Body of pancreas (tissue), 4 donors: Measurements from ENCODE around the gene ANKRD28. TPM values are rescaled to one million over a fixed set of nuclear protein-coding genes. Genes with fewer than 3 reads are reported as not detected.

Experiments
- ATAC-seq: fragments of 150-250 bp; one replicate; pipeline ENCODE4 v1.9.1; 2016
- DNase-seq, 4 donors: peaks; one replicate each; pipeline ENCODE4 v3.0.0-alpha.2; 2019
- H3K27ac ChIP-seq, 4 donors: fragments of 200-600 bp; sonication (generic); 1 replicate in 3 of 4; 2 replicates in 1 of 4; pipeline versions ENCODE4 v1.5.1 to v1.6.1; 2016 to 2019; ENCODE audit warnings: mild to moderate bottlenecking in 1 of 4, mixed read lengths in 1 of 4, moderate library complexity in 1 of 4
- H3K27me3 ChIP-seq, 2 donors: fragments of 200-600 bp; sonication (generic); one replicate each; pipeline ENCODE4 v1.6.0; 2016; ENCODE audit warnings: mild to moderate bottlenecking in 1 of 2
- H3K36me3 ChIP-seq, 2 donors: fragments of 200-600 bp; sonication (generic); replicated peaks in 1 of 2; 2 replicates each; pipeline ENCODE4 v1.5.1; 2016; ENCODE audit warnings: low read depth in 2 of 2; ENCODE audit not compliant: insufficient read depth in 1 of 2
- H3K4me1 ChIP-seq: fragments of 200-600 bp; sonication (generic); one replicate; pipeline ENCODE4 v1.6.0; 2016
- H3K4me3 ChIP-seq, 2 donors: fragments of 200-600 bp; sonication (generic); 1 replicate in 1 of 2; 2 replicates in 1 of 2; pipeline ENCODE4 v1.5.1; 2016 to 2019
- H3K9me3 ChIP-seq, 3 donors: fragments of 200-600 bp; sonication (generic); 1 replicate in 2 of 3; 2 replicates in 1 of 3; pipeline ENCODE4 v1.5.1; 2016
- POLR2A ChIP-seq, 3 donors: fragments of 450-650 bp; IDR thresholded peaks; one replicate each; pipeline ENCODE4 v1.6.1; 2016; ENCODE audit warnings: antibody characterized with exemption in 3 of 3, mild to moderate bottlenecking in 2 of 3
- WGBS, 2 donors: methylation state at CpG; one replicate each; pipeline ENCODE4 v1.1.5; 2017; 5-methylcytosine and 5-hydroxymethylcytosine counted together
- intact Hi-C: fragments of 100-400 bp; cut with DNase I; formaldehyde crosslinking; loops from one replicate; pipeline ENCODE4 v1.15.1; 2023
- total RNA-seq, 2 donors: library from RNA; depleted of rRNA; stranded (reverse); fragments of >200 nt; gene quantifications; one replicate each; pipeline ENCODE4 v1.1.0, GENCODE V29; 2016
- TF ChIP-seq, protein P1 (sequence below), 7 experiments: fragments of 450-650 bp in 4 of 7; fragments of 200-600 bp in 3 of 7; sonication (generic) in 3 of 7; IDR thresholded peaks; one replicate each; pipeline ENCODE4 v1.5.1; 2016 to 2019; ENCODE audit warnings: antibody characterized with exemption in 7 of 7

The ANKRD28 gene
- total RNA-seq, 2 donors from 2014 or later = 26.7 to 37.1 TPM

DNA sequence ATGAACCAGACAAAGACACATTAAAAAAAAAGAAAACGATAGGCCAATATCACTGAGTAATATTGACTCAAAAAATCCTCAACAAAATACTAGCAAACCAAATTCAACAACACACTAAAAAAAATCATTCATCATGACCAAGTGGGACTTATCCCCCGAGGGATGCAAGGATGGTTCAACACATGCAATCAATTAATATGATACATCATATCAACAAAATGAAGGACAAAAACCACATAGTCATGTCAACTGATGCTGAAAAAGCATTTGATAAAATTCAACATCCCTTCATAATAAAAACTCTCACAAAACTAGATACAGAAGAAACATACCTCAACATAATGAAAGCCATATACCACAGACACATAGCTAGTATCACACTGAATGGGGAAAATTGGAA lies 41.8 kb upstream of the ANKRD28 start:
- 93 to 100% methylated on average over 2 of the region's 2 CpGs for WGBS, 2 donors
- no peak for ATAC-seq

DNA sequence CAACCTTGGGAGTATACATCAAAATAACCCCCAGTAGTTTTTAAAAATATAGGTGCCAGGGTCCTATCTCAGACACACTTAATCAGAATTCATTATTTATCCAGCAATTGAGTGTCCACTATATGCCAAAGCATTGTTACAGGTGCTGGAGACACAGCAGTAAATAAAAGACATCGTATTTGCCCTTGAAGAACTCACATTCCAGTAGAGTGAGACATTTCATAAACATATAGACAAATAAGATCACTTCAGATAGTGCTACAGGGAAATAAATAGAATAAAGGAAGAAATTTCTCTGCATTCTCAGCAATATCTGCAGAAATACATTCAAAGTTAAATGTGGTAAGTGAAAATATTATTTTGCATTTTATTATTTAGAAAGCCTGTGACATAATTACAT lies 34.1 kb upstream of the ANKRD28 start:
- H3K27ac ChIP-seq = no peak overlapping the region
- no peak for ATAC-seq
- DNase-seq = no peak
- no peaks in the 10 kb centered on the region for H3K36me3 ChIP-seq
- 29% methylated on average over 1 of the region's 1 CpG for WGBS, 2 donors
- intact Hi-C loops = no loop called here
- TF ChIP-seq POLR2A (IDR thresholded peaks at IDR 0.05) = no peak
- TF ChIP-seq, protein P1, sequence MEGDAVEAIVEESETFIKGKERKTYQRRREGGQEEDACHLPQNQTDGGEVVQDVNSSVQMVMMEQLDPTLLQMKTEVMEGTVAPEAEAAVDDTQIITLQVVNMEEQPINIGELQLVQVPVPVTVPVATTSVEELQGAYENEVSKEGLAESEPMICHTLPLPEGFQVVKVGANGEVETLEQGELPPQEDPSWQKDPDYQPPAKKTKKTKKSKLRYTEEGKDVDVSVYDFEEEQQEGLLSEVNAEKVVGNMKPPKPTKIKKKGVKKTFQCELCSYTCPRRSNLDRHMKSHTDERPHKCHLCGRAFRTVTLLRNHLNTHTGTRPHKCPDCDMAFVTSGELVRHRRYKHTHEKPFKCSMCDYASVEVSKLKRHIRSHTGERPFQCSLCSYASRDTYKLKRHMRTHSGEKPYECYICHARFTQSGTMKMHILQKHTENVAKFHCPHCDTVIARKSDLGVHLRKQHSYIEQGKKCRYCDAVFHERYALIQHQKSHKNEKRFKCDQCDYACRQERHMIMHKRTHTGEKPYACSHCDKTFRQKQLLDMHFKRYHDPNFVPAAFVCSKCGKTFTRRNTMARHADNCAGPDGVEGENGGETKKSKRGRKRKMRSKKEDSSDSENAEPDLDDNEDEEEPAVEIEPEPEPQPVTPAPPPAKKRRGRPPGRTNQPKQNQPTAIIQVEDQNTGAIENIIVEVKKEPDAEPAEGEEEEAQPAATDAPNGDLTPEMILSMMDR (IDR thresholded peaks at IDR 0.05) = no peak
- H3K4me3 ChIP-seq = no peak overlapping the region
- no peaks in the 10 kb centered on the region for H3K9me3 ChIP-seq
- H3K27me3 ChIP-seq = no peaks in the 10 kb centered on the region
- H3K4me1 ChIP-seq = peaks cover 31% of the 10 kb centered on the region

More for the DNA sequence above, 41.8 kb upstream of the ANKRD28 start:
- Histone ChIP-seq H3K9me3 (no peaks in the 10 kb centered on the region), H3K36me3 (no peaks in the 10 kb centered on the region), H3K27me3 (no peaks in the 10 kb centered on the region), H3K4me3 (no peak overlapping the region), H3K4me1 (no peaks in the 10 kb centered on the region), H3K27ac (no peak overlapping the region)
- TF ChIP-seq, protein P1 (IDR thresholded peaks at IDR 0.05) = no peak
- TF ChIP-seq POLR2A (IDR thresholded peaks at IDR 0.05) = no peak
- DNase-seq = no peak
- intact Hi-C loops = no loop called here

DNA sequence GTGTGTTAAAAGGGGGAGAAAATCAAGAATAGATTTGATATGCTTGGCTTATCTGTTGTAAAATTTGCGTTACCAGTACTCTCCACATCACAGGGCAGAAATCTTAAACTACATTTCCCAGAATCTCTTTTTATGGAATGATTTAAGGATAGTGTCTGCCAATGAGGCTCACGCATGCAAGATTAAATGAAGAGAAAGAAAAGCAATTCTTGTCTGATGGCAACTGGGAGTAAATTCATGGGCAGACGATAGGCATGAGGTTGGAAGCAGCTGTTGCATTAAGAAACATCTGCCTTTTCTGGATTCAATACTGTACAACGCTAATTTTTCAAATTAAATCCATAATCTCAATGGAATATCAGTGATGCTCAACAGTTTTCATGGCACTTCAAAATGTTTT lies 27.2 kb upstream of the ANKRD28 start:
- no peaks in the 10 kb centered on the region for H3K27me3 ChIP-seq

GRCh38 chr3:15823092-15823491 lies 25.3 kb upstream of the ANKRD28 start:
- TF ChIP-seq, protein P1 (IDR thresholded peaks at IDR 0.05) = no peak
- TF ChIP-seq POLR2A (IDR thresholded peaks at IDR 0.05) = no peak
- DNase-seq (no peak), ATAC-seq (no peak)
- Histone ChIP-seq H3K4me3 (no peak overlapping the region), H3K9me3 (no peaks in the 10 kb centered on the region), H3K36me3 (no peaks in the 10 kb centered on the region), H3K4me1 (peaks cover 16% of the 10 kb centered on the region), H3K27ac (no peak overlapping the region), H3K27me3 (no peaks in the 10 kb centered on the region)
- intact Hi-C loops = no loop called here
- 88 to 100% methylated on average over 7 of the region's 7 CpGs for WGBS, 2 donors

More for the DNA sequence above, 27.2 kb upstream of the ANKRD28 start:
- no peak overlapping the region for H3K4me3 ChIP-seq
- WGBS, 2 donors = 65 to 81% methylated on average over 4 of the region's 4 CpGs
- no peak overlapping the region for H3K27ac ChIP-seq
- intact Hi-C loops = no loop called here
- no peak for DNase-seq
- ATAC-seq = no peak
- H3K4me1 ChIP-seq = peaks cover 12% of the 10 kb centered on the region
- no peaks in the 10 kb centered on the region for H3K9me3 ChIP-seq
- no peak for TF ChIP-seq POLR2A (IDR thresholded peaks at IDR 0.05)
- TF ChIP-seq, protein P1 (IDR thresholded peaks at IDR 0.05) = no peak
- H3K36me3 ChIP-seq = no peaks in the 10 kb centered on the region

DNA sequence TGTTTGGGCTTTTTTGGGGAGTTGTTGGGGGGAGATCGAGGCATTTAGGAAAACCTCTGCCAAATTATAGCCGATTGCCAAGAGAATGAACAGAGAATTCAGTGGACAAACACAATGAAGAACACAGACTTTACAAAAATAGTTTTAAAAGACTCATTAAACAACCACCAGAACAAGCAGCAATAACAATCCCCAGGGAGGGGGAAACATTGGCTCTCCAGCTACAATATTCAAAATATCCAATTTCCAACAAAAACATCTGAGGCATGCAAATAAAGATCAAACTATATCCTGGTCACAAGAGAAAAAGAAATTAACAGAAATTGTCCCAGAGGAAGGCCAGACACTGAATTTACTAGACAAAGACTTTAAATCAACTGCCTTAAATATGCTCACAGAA lies 24.5 kb upstream of the ANKRD28 start:
- Histone ChIP-seq H3K4me3 (no peak overlapping the region), H3K27ac (no peak overlapping the region), H3K9me3 (no peaks in the 10 kb centered on the region), H3K36me3 (no peaks in the 10 kb centered on the region), H3K4me1 (peaks cover 16% of the 10 kb centered on the region), H3K27me3 (no peaks in the 10 kb centered on the region)
- intact Hi-C loops = no loop called here
- no peak for DNase-seq
- no peak for ATAC-seq
- TF ChIP-seq, protein P1 (IDR thresholded peaks at IDR 0.05) = no peak
- TF ChIP-seq POLR2A (IDR thresholded peaks at IDR 0.05) = no peak
- 79 to 92% methylated on average over 2 of the region's 2 CpGs for WGBS, 2 donors
